G401 (cell line): Measurements from ENCODE around the gene CPT1C. TPM values are rescaled to one million over a fixed set of nuclear protein-coding genes. Genes with fewer than 3 reads are reported as not detected.

Source experiments
- DNase-seq: peaks from one replicate; pipeline ENCODE4 v3.0.0-alpha.2; 2015; ENCODE audit warnings: low spot score
- in situ Hi-C: cut with HindIII; loops from 2 replicates; pipeline ENCODE4 v1.10.0; 2016; ENCODE audit warnings: low sequenced_read_pairs, mixed read lengths
- total RNA-seq: library from RNA; depleted of rRNA; stranded (reverse); fragments of >200 nt; shearing (Covaris generic); gene quantifications from 2 replicates; pipeline ENCODE4 v1.2.3, GENCODE V29; 2014; rRNA removed

CPT1C gene
- total RNA-seq, 1 experiment from 2014 or later, result 54.5 TPM

DNA sequence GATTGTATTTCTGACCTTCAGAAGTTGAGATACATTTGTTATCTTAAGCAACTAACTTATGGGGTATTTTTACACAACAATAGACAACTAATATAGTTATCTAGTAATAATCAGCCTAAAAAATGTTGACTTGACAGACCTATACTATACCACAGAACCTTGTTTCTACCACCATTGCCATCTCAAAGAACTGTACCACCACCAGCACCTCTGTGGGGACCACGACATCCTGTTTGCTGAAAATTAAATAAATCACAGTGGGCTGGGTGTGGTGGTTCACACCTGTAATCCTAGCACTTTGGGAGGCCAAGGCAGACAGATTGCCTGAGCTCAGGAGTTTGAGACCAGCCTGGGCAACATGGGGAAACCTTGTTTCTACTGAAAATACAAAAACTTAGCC is 48.2 kb downstream of the CPT1C start:
- DNase-seq, result no peak
- in situ Hi-C loops, result no loop called here

DNA sequence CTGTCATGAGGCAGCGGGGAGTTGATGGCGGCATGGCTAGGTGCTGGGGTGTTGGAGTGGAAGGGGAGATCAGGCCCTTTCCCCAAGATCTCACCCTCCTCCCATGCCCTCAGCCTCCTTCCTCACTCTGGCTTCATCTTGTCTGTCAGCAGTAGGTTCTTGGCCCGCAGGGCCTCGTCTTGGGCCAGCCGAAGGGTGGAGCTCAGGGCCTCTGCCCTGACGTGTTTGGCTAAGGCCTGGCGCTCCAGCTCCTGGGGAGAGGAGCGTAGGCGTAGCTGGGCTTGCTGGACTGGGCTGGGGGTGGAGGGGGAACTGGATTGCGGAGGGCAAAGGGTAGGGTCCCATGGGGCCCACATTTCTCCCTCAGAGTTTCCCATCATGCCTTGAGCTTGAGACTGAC is 49.0 kb downstream of the CPT1C start:
- no peak for DNase-seq
- in situ Hi-C loops, result no loop called here

DNA sequence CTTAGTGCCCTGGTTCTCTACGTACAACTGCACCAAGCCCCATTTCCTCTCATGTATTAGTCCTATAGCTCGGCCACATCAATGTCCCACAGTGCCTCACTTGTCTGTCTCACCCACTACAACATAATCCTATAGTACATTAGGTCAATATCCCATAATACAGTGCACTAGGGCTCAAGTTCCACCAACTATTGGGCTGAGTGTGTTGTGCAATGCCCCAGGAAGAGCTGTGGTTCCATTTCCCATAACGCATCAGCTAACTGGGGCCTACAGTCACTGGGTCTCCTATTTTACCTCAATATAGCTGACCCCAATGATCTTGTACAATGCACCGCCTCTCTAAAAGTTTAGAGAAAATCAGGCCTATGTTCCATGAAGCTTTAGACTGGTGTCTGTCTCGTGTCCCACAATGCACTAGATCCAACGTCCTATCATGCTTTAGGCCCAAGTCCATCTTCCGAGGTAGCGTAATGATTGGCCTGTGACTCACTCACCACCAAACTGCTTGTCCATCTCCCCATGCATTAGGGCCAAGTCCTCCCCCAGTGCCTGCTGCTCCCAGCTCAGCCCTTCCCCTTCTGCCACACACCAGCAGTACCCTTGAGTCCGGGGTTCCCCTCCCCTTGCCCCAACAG is 50.4 kb downstream of the CPT1C start:
- no peak for DNase-seq
- in situ Hi-C loops, result no loop called here

GRCh38 chr19:49744946-49745381 is 54.0 kb downstream of the CPT1C start:
- no peak for DNase-seq
- in situ Hi-C loops, result no loop called here

- DNase-seq, result peak; percentile 67
- in situ Hi-C loops, result no loop called here
These were observed 55.5 kb downstream of the CPT1C start for GRCh38 chr19:49746206-49746958.

DNA sequence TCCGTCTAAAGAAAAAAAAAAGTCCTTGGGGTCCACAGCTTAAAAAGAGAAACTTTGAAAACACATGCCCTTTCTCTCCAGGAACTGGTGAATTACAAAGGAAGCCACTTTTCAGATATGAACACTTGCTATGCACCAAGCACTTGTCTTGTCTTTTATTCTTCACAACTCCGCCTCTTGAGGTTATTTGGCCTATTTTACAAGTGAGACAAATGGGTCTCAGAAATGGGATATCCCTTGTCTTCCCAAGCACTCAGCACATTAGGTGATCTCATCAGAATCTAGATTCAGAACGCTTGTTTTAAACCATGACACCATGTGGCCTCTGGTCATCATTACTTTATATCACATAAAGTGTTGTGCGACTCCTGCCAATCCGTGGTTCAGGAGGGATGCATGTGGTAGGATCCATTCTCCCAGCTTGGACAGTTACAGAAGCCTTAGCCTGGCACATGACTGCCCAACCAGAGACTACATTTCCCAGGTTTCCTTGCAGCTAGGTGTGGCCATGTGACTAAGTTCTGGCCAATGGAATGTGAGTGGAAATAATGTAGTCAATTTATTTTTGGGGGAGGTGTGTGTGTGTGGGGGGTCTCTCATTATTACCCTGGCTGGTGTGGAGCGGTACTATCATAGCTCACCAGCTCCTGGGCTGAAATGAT is 58.3 kb downstream of the CPT1C start:
- in situ Hi-C loops, result no loop called here
- DNase-seq, result peak; percentile 48

DNA sequence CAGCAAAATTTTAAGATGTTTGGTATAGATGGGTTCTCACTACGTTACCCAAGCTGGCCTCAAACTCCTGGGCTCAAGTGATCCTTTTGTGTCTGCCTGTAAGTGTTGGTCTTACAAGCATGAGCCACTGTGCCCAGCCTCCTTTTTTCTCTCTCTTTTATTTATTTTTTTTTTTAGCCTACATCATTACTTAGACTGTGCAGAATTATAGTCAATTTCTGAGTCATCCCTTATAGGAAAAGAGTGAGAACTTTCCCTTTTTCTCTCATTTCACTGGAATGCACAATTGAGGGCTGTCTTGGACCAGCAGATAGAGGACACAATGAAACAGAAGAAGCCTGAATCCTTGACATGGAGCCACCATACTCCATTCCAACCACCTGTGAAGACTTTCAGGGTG is 58.9 kb downstream of the CPT1C start:
- in situ Hi-C loops, result no loop called here
- no peak for DNase-seq

- no peak for DNase-seq
- in situ Hi-C loops, result no loop called here
These were observed 61.8 kb downstream of the CPT1C start for GRCh38 chr19:49752701-49753100.

GRCh38 chr19:49755956-49756355 is 65.0 kb downstream of the CPT1C start:
- no peak for DNase-seq
- in situ Hi-C loops, result no loop called here

- in situ Hi-C loops, result no loop called here
- DNase-seq, result no peak
These were observed 67.4 kb downstream of the CPT1C start for GRCh38 chr19:49758292-49758691.

- in situ Hi-C loops, result no loop called here
- no peak for DNase-seq
These were observed 70.3 kb downstream of the CPT1C start for GRCh38 chr19:49761249-49761624.

DNA sequence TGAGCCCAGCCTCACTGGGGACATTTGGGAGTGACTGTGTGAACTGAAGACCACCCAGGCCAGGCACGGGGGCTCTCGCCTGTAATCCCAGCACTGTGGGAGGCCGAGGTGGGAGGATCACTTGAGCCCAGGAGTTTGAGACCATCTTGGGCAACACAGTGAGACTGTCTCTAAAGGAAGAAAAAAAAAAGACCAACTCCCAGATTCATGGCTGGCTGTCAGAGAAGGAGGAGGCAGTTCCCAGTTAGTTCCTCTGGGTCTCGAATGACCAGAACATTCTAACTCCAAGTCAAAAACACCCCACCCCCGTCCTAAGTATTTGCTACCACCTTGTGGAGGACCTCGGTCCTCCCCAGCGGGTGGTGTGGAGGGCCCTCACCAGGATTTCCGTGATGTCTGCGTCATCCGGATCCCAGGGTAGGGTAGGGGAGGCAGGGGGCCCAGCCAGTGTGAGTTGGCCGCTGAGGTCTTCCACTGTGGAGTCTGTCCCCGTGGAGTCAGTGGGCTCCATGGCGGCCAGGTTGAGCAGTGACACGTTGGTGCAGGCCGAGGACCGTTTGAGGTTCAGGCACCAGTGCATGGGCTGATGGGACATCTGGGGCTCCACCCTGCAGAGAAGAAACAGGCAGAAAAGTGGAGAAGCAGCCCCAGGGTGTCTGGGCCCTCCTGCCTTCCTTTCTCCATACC is 70.9 kb downstream of the CPT1C start:
- DNase-seq, result peak; percentile 23
- in situ Hi-C loops, result no loop called here

DNA sequence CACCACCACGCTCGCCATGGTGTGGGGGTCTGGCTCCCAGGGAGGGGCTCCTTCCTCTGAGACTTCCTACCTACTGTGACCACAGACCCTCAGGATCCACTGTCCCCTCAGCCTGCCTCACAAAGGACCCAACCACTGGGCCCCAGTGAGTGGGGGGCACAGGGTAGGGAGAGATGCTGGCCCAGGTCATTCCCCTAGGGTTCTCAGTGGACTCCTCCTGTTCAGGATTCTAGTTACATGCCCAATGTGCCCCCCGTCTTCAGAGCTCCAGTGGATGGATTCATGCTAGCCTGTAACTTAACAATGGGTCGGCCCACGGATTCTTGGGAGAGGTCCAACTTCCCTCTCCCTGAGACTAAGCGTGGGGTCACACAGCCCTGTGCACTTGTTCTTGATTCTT is 72.3 kb downstream of the CPT1C start, which contains the start of gene TSKS:
Gene TSKS, minus strand, starts transcription at position 77 of the 400 bp plus-strand sequence. Its CDS starts 59 bp downstream, at position 18.
- DNase-seq, result no peak
- in situ Hi-C loops, result no loop called here

Other genes with a start within 250 kb of the CPT1C start
- gene SLC17A7, start 249.6 kb upstream of the CPT1C start, total RNA-seq, result 3.1 and 7.0 TPM in 2 replicates
- 148 and 183 TPM in 2 replicates for gene PIH1D1, start 239.3 kb upstream of the CPT1C start, total RNA-seq
- 50.9 and 65.6 TPM in 2 replicates for gene ALDH16A1, start 237.9 kb upstream of the CPT1C start, total RNA-seq
- 0.74 TPM in 1 of 2 replicates, not detected in the other for gene FLT3LG, start 216.9 kb upstream of the CPT1C start, total RNA-seq
- gene RPL13A, start 203.5 kb upstream of the CPT1C start, total RNA-seq, result 2,624 and 3,787 TPM in 2 replicates
- 2,371 and 2,995 TPM in 2 replicates for gene RPS11, start 194.7 kb upstream of the CPT1C start, total RNA-seq
- 29.8 and 35.9 TPM in 2 replicates for gene FCGRT, start 178.5 kb upstream of the CPT1C start, total RNA-seq
- gene RCN3, start 163.1 kb upstream of the CPT1C start, total RNA-seq, result 0.74 and 10.8 TPM in 2 replicates
- 69.6 and 97.3 TPM in 2 replicates for gene NOSIP, start 110.6 kb upstream of the CPT1C start, total RNA-seq
- 1.9 TPM in 1 of 2 replicates, not detected in the other for gene PRRG2, start 109.8 kb upstream of the CPT1C start, total RNA-seq
- gene PRR12, start 99.9 kb upstream of the CPT1C start, total RNA-seq, result 0.49 and 3.0 TPM in 2 replicates
- gene RRAS, start 51.0 kb upstream of the CPT1C start, total RNA-seq, result 116 and 140 TPM in 2 replicates
- 22.3 and 25.2 TPM in 2 replicates for gene SCAF1, start 48.9 kb upstream of the CPT1C start, total RNA-seq
- 56.7 and 59.6 TPM in 2 replicates for gene IRF3, start 25.3 kb upstream of the CPT1C start, total RNA-seq
- gene BCL2L12, start 25.2 kb upstream of the CPT1C start, total RNA-seq, result 8.1 and 13.9 TPM in 2 replicates
- gene PRMT1, start 13.8 kb upstream of the CPT1C start, total RNA-seq, result 633 and 640 TPM in 2 replicates
- gene ADM5, start 1.5 kb upstream of the CPT1C start, total RNA-seq, result 1.1 and 1.7 TPM in 2 replicates
- gene TSKS, start 72.2 kb downstream of the CPT1C start, total RNA-seq, result 0.49 TPM in 1 of 2 replicates, not detected in the other
- gene AP2A1, start 75.9 kb downstream of the CPT1C start, total RNA-seq, result 152 and 155 TPM in 2 replicates
- gene FUZ, start 122.2 kb downstream of the CPT1C start, total RNA-seq, result 33.9 and 38.6 TPM in 2 replicates
- gene MED25, start 127.2 kb downstream of the CPT1C start, total RNA-seq, result 30.2 and 44.7 TPM in 2 replicates
- gene PTOV1, start 160.0 kb downstream of the CPT1C start, total RNA-seq, result 147 and 166 TPM in 2 replicates
- gene PNKP, start 176.5 kb downstream of the CPT1C start, total RNA-seq, result 90.2 and 111 TPM in 2 replicates
- gene AKT1S1, start 186.2 kb downstream of the CPT1C start, total RNA-seq, result 14.0 and 18.0 TPM in 2 replicates
- gene TBC1D17, start 186.6 kb downstream of the CPT1C start, total RNA-seq, result 6.5 and 7.6 TPM in 2 replicates
- gene IL4I1, start 205.8 kb downstream of the CPT1C start, total RNA-seq, result 0.07 and 0.80 TPM in 2 replicates
- gene ATF5, start 238.1 kb downstream of the CPT1C start, total RNA-seq, result 9.4 and 12.4 TPM in 2 replicates
- gene NUP62, start 238.4 kb downstream of the CPT1C start, total RNA-seq, result 79.9 and 86.1 TPM in 2 replicates